KMS-11 (cell line): Measurements from ENCODE around the gene BST1.

Source experiments
- H2AFZ ChIP-seq: fragments of 200-600 bp; sonication (generic); 2 replicates; pipeline ENCODE4 v1.6.1; 2016; ENCODE audit warnings: antibody characterized with exemption, mixed run types, low read depth
- H3K27ac ChIP-seq: fragments of 200-600 bp; sonication (generic); 2 replicates; pipeline ENCODE4 v1.6.1; 2016; ENCODE audit warnings: mild to moderate bottlenecking, mixed run types
- H3K27me3 ChIP-seq: fragments of 200-600 bp; sonication (generic); 2 replicates; pipeline ENCODE4 v1.6.1; 2017; ENCODE audit warnings: mild to moderate bottlenecking, low read depth, mixed run types, moderate library complexity; ENCODE audit not compliant: insufficient read depth
- H3K36me3 ChIP-seq: fragments of 200-600 bp; sonication (generic); 2 replicates; pipeline ENCODE4 v1.6.1; 2017; ENCODE audit warnings: mild to moderate bottlenecking, mixed run types; ENCODE audit not compliant: insufficient read depth
- H3K4me1 ChIP-seq: fragments of 200-600 bp; sonication (generic); 2 replicates; pipeline ENCODE4 v1.6.1; 2016; ENCODE audit warnings: mild to moderate bottlenecking, low read depth, mixed run types; ENCODE audit not compliant: poor library complexity, severe bottlenecking
- H3K4me2 ChIP-seq: fragments of 200-600 bp; sonication (generic); 2 replicates; pipeline ENCODE4 v1.7.0; 2016; ENCODE audit warnings: mild to moderate bottlenecking, mixed run types
- H3K4me3 ChIP-seq: fragments of 200-600 bp; sonication (generic); IDR thresholded peaks from 2 replicates; pipeline ENCODE4 v1.6.1; 2017; ENCODE audit warnings: low read depth, low read length, mixed read lengths; ENCODE audit not compliant: insufficient read depth
- H3K79me2 ChIP-seq: fragments of 200-600 bp; sonication (generic); 2 replicates; pipeline ENCODE4 v1.6.1; 2016; ENCODE audit warnings: low read depth, mixed run types; ENCODE audit not compliant: insufficient read depth
- H3K9ac ChIP-seq: fragments of 200-600 bp; sonication (generic); 2 replicates; pipeline ENCODE4 v1.6.1; 2016; ENCODE audit warnings: mild to moderate bottlenecking, mixed run types
- H4K20me1 ChIP-seq: fragments of 200-600 bp; sonication (generic); 2 replicates; pipeline ENCODE4 v1.6.1; 2016; ENCODE audit warnings: mild to moderate bottlenecking, mixed run types; ENCODE audit not compliant: insufficient read depth
- CTCF ChIP-seq: fragments of 200-600 bp; sonication (generic); conservative IDR thresholded peaks from 2 replicates; pipeline ENCODE4 v1.6.1; 2017; ENCODE audit warnings: low read depth, mild to moderate bottlenecking, antibody characterized with exemption, low read length, moderate library complexity, mixed read lengths

Gene BST1

DNA sequence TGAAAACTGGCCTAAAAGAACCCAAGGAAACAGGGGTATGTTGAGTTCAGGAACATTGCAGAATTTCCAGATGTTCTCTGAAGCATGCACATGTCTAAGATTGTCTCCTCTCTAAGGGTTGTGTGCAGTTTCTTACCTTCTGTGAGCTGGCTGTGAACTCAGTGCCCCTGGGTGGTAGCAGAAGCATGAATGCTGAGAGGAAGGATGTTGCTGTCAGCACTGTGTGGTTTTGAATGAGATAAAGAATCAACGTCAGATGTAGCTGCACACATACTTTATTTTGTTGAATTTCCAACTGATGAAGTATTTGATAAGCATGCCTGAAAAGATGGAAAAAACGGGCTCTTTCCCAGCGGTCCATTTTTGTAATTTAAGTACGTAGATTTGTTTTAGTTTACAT is 51.5 kb downstream of the BST1 start:
- Histone ChIP-seq H3K36me3 (no peaks in the 10 kb centered on the region), H3K4me3 (no peak overlapping the region), H3K79me2 (no peaks in the 10 kb centered on the region), H3K4me2 (peak overlapping the region; percentile 25; the same call in 1 of the 2 replicates), H3K27me3 (no peaks in the 10 kb centered on the region), H3K4me1 (peaks cover 45% of the 10 kb centered on the region), H4K20me1 (no peaks in the 10 kb centered on the region), H3K9ac (no peak overlapping the region), H2AFZ (no peak overlapping the region), H3K27ac (no peak overlapping the region)
- no peak for TF ChIP-seq CTCF

DNA sequence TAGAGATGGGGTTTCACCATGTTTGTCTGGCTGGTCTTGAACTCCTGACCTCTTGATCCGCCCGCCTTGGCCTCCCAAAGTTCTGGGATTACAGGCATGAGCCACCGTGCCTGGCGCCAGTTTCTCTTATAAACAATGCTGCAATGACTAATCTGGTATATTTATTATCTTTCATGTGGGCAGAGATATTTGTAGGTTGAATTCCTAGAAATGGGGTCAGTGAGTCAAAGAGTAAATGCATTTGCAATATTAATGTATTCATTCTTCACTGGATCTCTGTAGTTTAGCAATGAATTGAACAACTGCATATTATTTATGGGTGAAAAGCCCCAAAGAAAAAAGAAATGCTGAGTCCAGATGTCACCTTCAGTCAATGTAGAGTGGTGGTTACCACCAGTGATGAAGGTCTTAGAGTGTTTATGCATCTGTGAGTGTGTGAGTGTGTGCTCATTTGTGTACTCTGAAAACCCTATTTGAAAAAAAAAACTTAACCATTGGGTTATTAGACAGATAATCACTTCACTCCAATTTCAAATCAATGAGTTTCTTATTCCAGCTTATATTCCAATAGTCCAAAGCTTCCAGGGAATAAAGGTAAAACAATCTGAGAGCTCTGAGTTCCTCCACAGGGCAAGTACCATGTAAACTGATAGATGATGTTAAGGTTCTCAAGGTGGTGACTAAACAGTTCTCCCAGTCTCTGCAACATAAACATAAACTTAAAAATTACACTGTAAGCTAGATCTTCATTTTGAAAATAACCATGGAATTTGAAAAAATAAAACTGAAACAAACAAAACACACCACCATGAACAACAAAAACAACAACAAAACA is 52.7 kb downstream of the BST1 start:
- H3K4me1 ChIP-seq, result peaks cover 49% of the 10 kb centered on the region
- TF ChIP-seq CTCF, result no peak
- peak overlapping the region; percentile 33; the same call in 1 of the 2 replicates for H3K27ac ChIP-seq
- H2AFZ ChIP-seq, result peak overlapping the region; percentile 27; the same call in 1 of the 2 replicates
- H3K27me3 ChIP-seq, result no peaks in the 10 kb centered on the region
- H3K4me2 ChIP-seq, result peak overlapping the region; percentile 57
- H3K4me3 ChIP-seq, result no peak overlapping the region
- H3K79me2 ChIP-seq, result no peaks in the 10 kb centered on the region
- H3K9ac ChIP-seq, result no peak overlapping the region
- no peaks in the 10 kb centered on the region for H4K20me1 ChIP-seq
- no peaks in the 10 kb centered on the region for H3K36me3 ChIP-seq

DNA sequence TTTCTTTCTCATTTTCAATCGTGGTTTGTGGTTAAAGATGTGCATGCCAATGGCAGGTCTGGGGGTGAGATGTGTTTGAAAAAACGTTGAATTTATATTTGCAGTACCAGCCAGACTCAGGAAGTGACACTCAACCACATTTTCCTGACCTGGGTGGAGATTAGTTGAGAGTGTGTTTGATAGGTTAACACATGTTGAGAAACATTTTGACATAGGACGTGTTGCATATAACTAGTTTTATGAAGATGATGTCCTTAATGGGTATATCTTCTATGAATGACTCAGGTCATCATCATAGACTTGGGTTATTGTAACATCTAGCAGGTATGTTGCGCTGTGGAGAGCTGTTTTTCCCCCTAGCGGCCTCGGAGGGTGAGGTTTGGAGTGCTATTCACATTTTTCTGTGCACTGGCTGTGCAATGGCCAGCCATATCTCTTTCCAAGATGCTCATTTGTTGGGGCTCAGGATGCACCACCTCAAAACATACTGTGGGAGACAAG is 53.5 kb downstream of the BST1 start:
- H2AFZ ChIP-seq, result peak overlapping the region; percentile 27; the same call in 1 of the 2 replicates
- peak; percentile 66 for TF ChIP-seq CTCF
- H4K20me1 ChIP-seq, result no peaks in the 10 kb centered on the region
- H3K79me2 ChIP-seq, result no peaks in the 10 kb centered on the region
- no peaks in the 10 kb centered on the region for H3K36me3 ChIP-seq
- H3K4me3 ChIP-seq, result no peak overlapping the region
- H3K27ac ChIP-seq, result peak overlapping the region; percentile 33
- peaks cover 58% of the 10 kb centered on the region for H3K4me1 ChIP-seq
- no peaks in the 10 kb centered on the region for H3K27me3 ChIP-seq
- H3K4me2 ChIP-seq, result peak overlapping the region; percentile 57
- no peak overlapping the region; the same call in 1 of the 2 replicates for H3K9ac ChIP-seq

DNA sequence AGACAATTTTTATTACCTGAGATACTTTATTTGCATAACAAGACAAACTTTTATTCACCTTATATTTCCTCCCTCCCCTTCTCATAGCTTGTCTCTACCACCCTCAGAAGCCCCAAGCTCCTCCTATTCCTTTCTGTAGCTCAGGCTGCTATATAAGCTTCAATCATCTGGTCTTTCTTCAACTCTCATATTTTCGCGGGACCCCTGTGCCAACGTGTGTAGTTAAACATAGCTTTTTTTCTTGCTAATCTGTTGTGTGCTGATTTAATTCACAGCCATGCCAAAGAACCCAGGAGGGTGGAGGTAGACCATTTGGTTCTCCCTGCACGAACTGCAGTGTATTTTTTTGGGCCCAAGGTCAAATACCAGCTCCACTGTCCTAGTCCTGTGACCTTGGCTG is 54.2 kb downstream of the BST1 start:
- peak overlapping the region; percentile 57 for H3K4me2 ChIP-seq
- H3K79me2 ChIP-seq, result no peaks in the 10 kb centered on the region
- H3K9ac ChIP-seq, result no peak overlapping the region; the same call in 1 of the 2 replicates
- TF ChIP-seq CTCF, result no peak
- H4K20me1 ChIP-seq, result no peaks in the 10 kb centered on the region
- H3K27me3 ChIP-seq, result no peaks in the 10 kb centered on the region
- no peaks in the 10 kb centered on the region for H3K36me3 ChIP-seq
- H3K4me1 ChIP-seq, result peaks cover 62% of the 10 kb centered on the region
- H3K4me3 ChIP-seq, result no peak overlapping the region
- peak overlapping the region; percentile 33 for H3K27ac ChIP-seq
- H2AFZ ChIP-seq, result peak overlapping the region; percentile 27; the same call in 1 of the 2 replicates
